Activated T-cell treated with anti-CD3 and anti-CD28 coated beads, Interleukin-2, amount 50 U/mL, for 4 hours (primary cell): Measurements from ENCODE around the gene NAPEPLD. TPM values are rescaled to one million over a fixed set of nuclear protein-coding genes. Genes with fewer than 3 reads are reported as not detected.
"Not testable (repeated sequence)": the region's sequence is repeated elsewhere in the genome, so short reads cannot be mapped to it uniquely, and the experiment has no call there.

Experiments used
- ATAC-seq, 2 donors: fragments of 200-7000 bp; cut with Tn5 transposase; one replicate each; pipeline ENCODE4 v1.10.0; 2021
- DNase-seq: peaks from one replicate; pipeline ENCODE4 v3.0.0-alpha.2; 2020
- H3K27me3 Mint-ChIP-seq: one replicate; pipeline ENCODE4 v1.8.0; 2021; ENCODE audit warnings: low read depth, mixed read lengths
- H3K36me3 Mint-ChIP-seq: one replicate; pipeline ENCODE4 v1.8.0; 2022; ENCODE audit warnings: mixed read lengths; ENCODE audit not compliant: insufficient read depth
- H3K4me1 Mint-ChIP-seq: one replicate; pipeline ENCODE4 v1.8.0; 2021; ENCODE audit warnings: low read depth, mixed read lengths
- H3K4me3 Mint-ChIP-seq: one replicate; pipeline ENCODE4 v1.8.0; 2021; ENCODE audit warnings: mild to moderate bottlenecking, moderate library complexity, mixed read lengths
- H3K9me3 Mint-ChIP-seq: one replicate; pipeline ENCODE4 v1.8.0; 2021; ENCODE audit warnings: mixed read lengths
- total RNA-seq, 3 donors: library from RNA; stranded (reverse); gene quantifications; one replicate each; pipeline ENCODE4 v1.2.1, GENCODE V29; 2021

NAPEPLD gene
- total RNA-seq, 3 donors from 2014 or later = 4.7 to 8.0 (median 5.5) TPM

DNA sequence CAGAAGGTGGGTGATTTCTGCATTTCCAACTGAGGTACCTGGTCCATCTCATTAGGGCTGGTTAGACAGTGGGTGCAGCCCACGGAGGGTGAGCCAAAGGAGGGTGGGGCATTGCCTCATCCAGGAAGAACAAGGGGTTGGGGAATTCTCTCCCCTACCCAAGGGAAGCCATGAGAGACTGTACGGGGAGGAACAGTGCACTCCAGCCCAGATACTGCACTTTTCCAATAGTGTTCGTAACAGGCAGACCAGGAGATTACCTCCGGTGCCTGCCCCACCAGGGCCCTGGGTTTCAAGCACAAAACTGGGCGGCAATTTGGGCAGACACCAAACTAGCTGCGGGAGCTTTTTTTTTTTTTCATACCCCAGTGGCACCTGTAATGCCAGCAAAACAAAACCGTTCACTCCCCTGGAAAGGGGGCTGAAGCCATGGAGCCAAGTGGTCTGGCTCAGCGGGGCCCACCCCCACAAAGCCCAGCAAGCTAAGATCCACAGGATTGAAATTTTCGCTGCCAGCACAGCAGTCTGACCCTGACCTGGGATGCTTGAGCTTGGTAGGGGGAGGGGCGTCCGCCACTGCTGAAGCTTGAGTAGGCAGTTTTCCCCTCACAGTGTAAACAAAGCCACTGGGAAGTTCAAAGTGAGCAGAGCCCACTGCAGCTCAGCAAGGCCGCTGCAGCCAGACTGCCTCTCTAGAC lies 42.7 kb downstream of the NAPEPLD start:
- H3K4me3 Mint-ChIP-seq = no peak overlapping the region
- peaks cover 59% of the 10 kb centered on the region for H3K36me3 Mint-ChIP-seq
- no peak for DNase-seq
- peaks cover 12% of the 10 kb centered on the region for H3K9me3 Mint-ChIP-seq
- no peak for ATAC-seq
- H3K27me3 Mint-ChIP-seq = no peaks in the 10 kb centered on the region
- H3K4me1 Mint-ChIP-seq = peaks cover 9% of the 10 kb centered on the region

DNA sequence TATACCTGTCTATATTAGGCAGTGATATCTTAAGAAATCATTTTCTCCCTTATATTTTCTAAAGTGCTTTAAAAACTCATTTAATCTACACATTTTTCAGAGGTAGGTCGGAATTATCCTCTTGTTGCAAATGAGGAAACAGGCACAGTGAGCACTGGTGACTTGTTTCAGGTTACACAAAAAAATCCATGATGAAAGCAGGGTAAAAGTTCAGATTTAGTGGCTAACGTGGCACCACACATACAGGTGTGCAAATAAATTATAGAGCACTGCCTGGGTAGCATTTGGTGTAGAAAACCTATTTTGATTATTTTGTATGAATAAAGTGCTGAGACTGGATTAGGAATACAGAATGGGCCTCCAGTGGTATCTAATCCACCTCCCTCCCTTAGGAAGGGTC lies 47.4 kb downstream of the NAPEPLD start:
- H3K36me3 Mint-ChIP-seq = peaks cover 26% of the 10 kb centered on the region
- no peak overlapping the region for H3K4me3 Mint-ChIP-seq
- ATAC-seq (no peak), DNase-seq (no peak)
- H3K9me3 Mint-ChIP-seq = no peaks in the 10 kb centered on the region
- no peaks in the 10 kb centered on the region for H3K27me3 Mint-ChIP-seq
- no peaks in the 10 kb centered on the region for H3K4me1 Mint-ChIP-seq

- Mint-ChIP-seq H3K4me3 (no peak overlapping the region), H3K4me1 (no peaks in the 10 kb centered on the region), H3K9me3 (no peaks in the 10 kb centered on the region), H3K27me3 (no peaks in the 10 kb centered on the region), H3K36me3 (peaks cover 28% of the 10 kb centered on the region)
- ATAC-seq (no peak), DNase-seq (no peak)
These were observed 48.6 kb downstream of the NAPEPLD start for GRCh38 chr7:103100348-103100747.

- ATAC-seq (no peak), DNase-seq (no peak)
- H3K4me1 Mint-ChIP-seq = no peaks in the 10 kb centered on the region
- H3K27me3 Mint-ChIP-seq = no peaks in the 10 kb centered on the region
- no peak overlapping the region for H3K4me3 Mint-ChIP-seq
- H3K9me3 Mint-ChIP-seq = no peaks in the 10 kb centered on the region
- peaks cover 28% of the 10 kb centered on the region for H3K36me3 Mint-ChIP-seq
These were observed 51.9 kb downstream of the NAPEPLD start for GRCh38 chr7:103097041-103097440.

DNA sequence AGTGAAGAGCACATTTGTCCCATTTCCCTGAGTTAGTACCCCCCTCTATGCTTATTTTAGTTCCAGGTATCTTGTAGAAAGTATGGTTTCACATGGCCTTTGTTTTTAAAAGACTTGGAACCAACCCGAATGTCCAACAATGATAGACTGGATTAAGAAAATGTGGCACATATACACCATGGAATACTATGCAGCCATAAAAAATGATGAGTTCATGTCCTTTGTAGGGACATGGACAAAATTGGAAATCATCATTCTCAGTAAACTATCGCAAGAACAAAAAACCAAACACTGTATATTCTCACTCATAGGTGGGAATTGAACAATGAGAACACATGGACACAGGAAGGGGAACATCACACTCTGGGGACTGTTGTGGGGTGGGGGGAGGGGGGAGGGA lies 53.3 kb downstream of the NAPEPLD start:
- not testable (repeated sequence) for H3K4me1 Mint-ChIP-seq, DNase-seq, ATAC-seq, H3K9me3 Mint-ChIP-seq, H3K27me3 Mint-ChIP-seq, H3K4me3 Mint-ChIP-seq
- peaks cover 26% of the 10 kb centered on the region for H3K36me3 Mint-ChIP-seq

- DNase-seq = no peak
- Mint-ChIP-seq H3K4me3 (no peak overlapping the region), H3K9me3 (no peaks in the 10 kb centered on the region), H3K4me1 (no peaks in the 10 kb centered on the region), H3K36me3 (peaks cover 28% of the 10 kb centered on the region), H3K27me3 (no peaks in the 10 kb centered on the region)
- ATAC-seq = no peak
These were observed 54.8 kb downstream of the NAPEPLD start for GRCh38 chr7:103094102-103094501.

DNA sequence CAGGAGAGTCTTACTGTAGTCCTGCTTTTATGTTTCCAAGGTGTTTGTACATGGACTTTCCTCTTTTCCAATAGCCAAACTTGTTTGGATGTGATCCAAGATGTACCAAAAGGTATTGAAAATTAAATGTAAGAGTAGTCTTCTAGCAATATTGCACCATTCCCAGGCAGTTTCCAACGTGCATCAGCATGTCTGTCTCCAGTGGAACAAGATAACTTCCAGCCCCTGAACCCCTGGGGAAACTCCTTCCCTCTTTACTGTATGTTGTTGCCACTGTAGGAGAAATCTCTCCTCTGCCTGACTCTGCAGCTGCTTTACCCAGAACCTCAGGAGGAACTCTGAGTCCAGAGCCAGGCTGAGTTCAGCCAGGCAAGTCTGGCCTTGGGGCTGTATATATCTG lies 55.5 kb downstream of the NAPEPLD start:
- peaks cover 32% of the 10 kb centered on the region for H3K36me3 Mint-ChIP-seq
- H3K4me1 Mint-ChIP-seq = no peaks in the 10 kb centered on the region
- no peak for DNase-seq
- no peak for ATAC-seq
- H3K27me3 Mint-ChIP-seq = no peaks in the 10 kb centered on the region
- no peak overlapping the region for H3K4me3 Mint-ChIP-seq
- no peaks in the 10 kb centered on the region for H3K9me3 Mint-ChIP-seq

DNA sequence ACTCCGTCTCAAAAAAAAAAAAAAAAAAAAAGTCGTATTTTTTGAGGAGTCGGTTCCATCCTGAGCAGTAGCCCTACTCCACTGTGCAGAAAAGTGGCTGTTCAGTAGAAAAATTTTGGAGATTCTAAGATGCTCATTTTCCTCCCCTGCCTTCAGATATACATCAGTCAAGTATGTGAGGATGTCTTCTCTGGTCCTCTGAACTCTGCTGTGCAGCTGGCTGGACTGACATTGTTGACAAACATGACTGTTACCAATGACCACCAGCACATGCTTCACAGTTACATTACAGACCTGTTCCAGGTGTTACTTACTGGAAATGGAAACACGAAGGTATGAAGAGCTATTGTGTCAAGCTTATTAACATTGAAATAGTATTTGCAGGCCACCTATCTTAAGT lies 56.6 kb downstream of the NAPEPLD start:
- H3K4me1 Mint-ChIP-seq, H3K9me3 Mint-ChIP-seq, DNase-seq, H3K27me3 Mint-ChIP-seq, ATAC-seq, H3K4me3 Mint-ChIP-seq: not testable (repeated sequence)
- H3K36me3 Mint-ChIP-seq = peaks cover 34% of the 10 kb centered on the region

GRCh38 chr7:103083210-103083609 lies 65.7 kb downstream of the NAPEPLD start:
- no peaks in the 10 kb centered on the region for H3K9me3 Mint-ChIP-seq
- no peak for ATAC-seq
- H3K36me3 Mint-ChIP-seq = peaks cover 19% of the 10 kb centered on the region
- H3K4me1 Mint-ChIP-seq = peaks cover 10% of the 10 kb centered on the region
- DNase-seq = no peak
- H3K27me3 Mint-ChIP-seq = no peaks in the 10 kb centered on the region
- no peak overlapping the region for H3K4me3 Mint-ChIP-seq

DNA sequence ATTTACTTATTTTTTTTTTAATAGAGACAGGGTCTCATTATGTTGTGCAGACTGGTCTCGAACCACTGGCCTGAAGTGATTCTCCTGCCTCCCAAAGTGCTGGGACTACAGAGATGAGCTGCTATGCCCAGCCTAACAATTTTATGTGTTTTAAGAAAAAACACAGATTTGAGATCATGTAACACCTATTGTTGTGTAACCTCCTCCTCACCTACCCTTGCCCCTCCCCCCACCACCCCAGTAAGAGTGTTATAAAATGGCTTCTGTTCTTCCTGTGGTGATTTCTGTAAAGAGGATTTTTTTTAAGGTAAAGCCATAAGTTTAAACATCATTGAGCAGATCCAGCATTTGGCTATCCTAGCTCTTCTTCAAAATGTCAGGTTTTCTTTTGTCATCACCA lies 66.4 kb downstream of the NAPEPLD start:
- H3K36me3 Mint-ChIP-seq = peaks cover 21% of the 10 kb centered on the region
- DNase-seq (no peak), ATAC-seq (no peak)
- H3K4me3 Mint-ChIP-seq = no peak overlapping the region
- peaks cover 12% of the 10 kb centered on the region for H3K4me1 Mint-ChIP-seq
- H3K27me3 Mint-ChIP-seq = no peaks in the 10 kb centered on the region
- no peaks in the 10 kb centered on the region for H3K9me3 Mint-ChIP-seq

DNA sequence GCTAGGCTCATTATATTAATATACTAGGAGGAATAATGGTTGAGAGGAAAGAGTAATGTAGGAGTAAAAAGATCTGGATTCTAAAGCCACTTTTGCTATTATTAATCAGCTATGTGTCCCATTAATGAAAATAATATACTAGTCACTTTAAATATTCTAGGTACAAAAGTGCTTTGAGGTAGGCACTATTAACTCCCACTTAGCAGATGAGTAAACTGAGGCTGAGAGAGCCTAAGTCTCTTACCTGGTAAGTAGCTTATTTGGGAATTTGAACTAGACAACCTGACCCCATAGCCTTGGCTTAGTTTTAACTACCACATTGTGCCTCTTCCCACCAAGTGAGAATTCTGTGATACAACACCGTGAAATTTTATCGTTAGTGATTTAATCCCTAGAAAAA lies 68.0 kb downstream of the NAPEPLD start:
- DNase-seq (no peak), ATAC-seq (no peak)
- Mint-ChIP-seq H3K9me3 (no peaks in the 10 kb centered on the region), H3K4me3 (no peak overlapping the region), H3K36me3 (peaks cover 13% of the 10 kb centered on the region), H3K27me3 (no peaks in the 10 kb centered on the region), H3K4me1 (peaks cover 23% of the 10 kb centered on the region)

GRCh38 chr7:103079836-103080235 lies 69.1 kb downstream of the NAPEPLD start:
- peaks cover 11% of the 10 kb centered on the region for H3K36me3 Mint-ChIP-seq
- peaks cover 29% of the 10 kb centered on the region for H3K4me1 Mint-ChIP-seq
- H3K9me3 Mint-ChIP-seq = no peaks in the 10 kb centered on the region
- H3K27me3 Mint-ChIP-seq = no peaks in the 10 kb centered on the region
- ATAC-seq (no peak), DNase-seq (no peak)
- no peak overlapping the region for H3K4me3 Mint-ChIP-seq

DNA sequence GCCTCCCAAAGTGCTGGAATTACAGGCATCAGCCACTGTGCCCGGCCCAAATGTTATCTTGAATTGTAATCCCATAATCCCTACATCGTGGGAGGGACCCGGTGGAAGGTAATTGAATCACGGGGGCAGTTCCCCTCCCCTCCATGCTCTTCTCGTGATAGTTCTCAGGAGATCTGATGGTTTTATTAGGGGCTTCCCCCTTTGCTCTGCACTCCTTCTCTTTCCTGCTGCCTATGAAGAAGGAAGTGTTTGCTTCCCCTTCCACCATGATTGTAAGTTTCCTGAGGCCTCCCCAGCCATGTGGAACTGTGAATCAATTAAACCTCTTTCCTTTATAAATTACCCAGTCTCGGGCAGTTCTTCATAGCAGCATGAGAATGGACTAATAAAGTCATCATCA lies 70.7 kb downstream of the NAPEPLD start:
- not testable (repeated sequence) for H3K9me3 Mint-ChIP-seq, H3K27me3 Mint-ChIP-seq, H3K4me3 Mint-ChIP-seq, ATAC-seq, DNase-seq
- peaks cover 39% of the 10 kb centered on the region for H3K4me1 Mint-ChIP-seq
- peaks cover 11% of the 10 kb centered on the region for H3K36me3 Mint-ChIP-seq

DNA sequence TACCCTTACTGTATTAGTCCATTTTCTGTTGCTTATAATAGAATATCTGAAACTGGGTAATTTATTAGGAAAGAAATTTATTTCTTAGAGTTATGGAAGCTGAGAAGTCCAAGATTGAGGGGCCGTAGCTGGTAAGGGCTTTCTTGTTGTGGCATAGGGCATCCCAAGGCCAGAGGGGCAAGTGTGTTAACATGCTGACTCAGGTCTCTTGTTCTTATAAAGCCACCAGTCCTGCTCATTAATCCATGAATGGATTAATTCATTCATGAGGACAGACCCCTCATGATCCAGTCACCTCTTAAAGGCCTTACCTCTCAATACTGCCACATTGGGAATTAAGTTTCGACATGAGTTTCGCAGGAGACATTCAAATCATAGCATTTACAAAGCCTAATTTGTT lies 71.6 kb downstream of the NAPEPLD start:
- Mint-ChIP-seq H3K4me1 (peaks cover 35% of the 10 kb centered on the region), H3K27me3 (no peaks in the 10 kb centered on the region), H3K36me3 (peaks cover 11% of the 10 kb centered on the region), H3K9me3 (no peaks in the 10 kb centered on the region), H3K4me3 (peak overlapping the region; percentile 31)
- DNase-seq (no peak), ATAC-seq (no peak)

DNA sequence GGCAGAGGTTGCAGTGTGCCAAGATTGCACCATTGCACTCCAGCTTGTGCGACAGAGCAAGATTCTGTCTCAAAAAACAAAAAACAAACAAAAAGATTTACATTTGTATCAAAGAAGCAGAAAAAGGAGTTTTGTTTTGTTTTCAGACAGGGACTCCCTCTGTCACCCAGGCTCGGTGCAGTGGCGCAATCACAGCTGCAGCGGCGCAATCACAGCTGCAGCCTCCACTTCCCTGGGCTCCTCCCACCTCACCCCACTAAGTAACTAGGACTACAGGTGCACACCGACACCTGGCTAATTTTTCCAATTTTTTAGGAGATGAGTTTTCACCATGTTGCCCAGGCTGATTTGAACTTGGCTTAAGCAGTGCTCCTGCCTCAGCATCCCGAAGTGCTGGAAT lies 72.1 kb downstream of the NAPEPLD start:
- ATAC-seq = no peak
- H3K4me3 Mint-ChIP-seq = peak overlapping the region; percentile 98
- no peaks in the 10 kb centered on the region for H3K27me3 Mint-ChIP-seq
- H3K4me1 Mint-ChIP-seq = peaks cover 35% of the 10 kb centered on the region
- no peak for DNase-seq
- H3K9me3 Mint-ChIP-seq = no peaks in the 10 kb centered on the region
- peaks cover 9% of the 10 kb centered on the region for H3K36me3 Mint-ChIP-seq
